HL-60 (cell line): Measurements from ENCODE around the gene AARSD1.
"Not testable (repeated sequence)": the region's sequence is repeated elsewhere in the genome, so short reads cannot be mapped to it uniquely, and the experiment has no call there.

Experiments used
- DNase-seq, 2 experiments: peaks; one replicate each; pipeline ENCODE4 v3.0.0-alpha.2; 2010 to 2020; ENCODE audit warnings: low read depth in 1 of 2, low spot score in 1 of 2
- H3K27ac ChIP-seq: fragments of 250-450 bp; sonication (Bioruptor Pico); replicated peaks from 2 replicates; pipeline ENCODE4 v1.5.1; 2020; ENCODE audit warnings: mild to moderate bottlenecking, moderate library complexity
- H3K27me3 ChIP-seq: fragments of 250-450 bp; sonication (Bioruptor Pico); 2 replicates; pipeline ENCODE4 v1.5.1; 2021; ENCODE audit warnings: mild to moderate bottlenecking, moderate library complexity; ENCODE audit not compliant: insufficient read depth, poor library complexity, severe bottlenecking
- H3K4me3 ChIP-seq: replicated peaks from 2 replicates; pipeline ENCODE4 v1.5.1; 2011; ENCODE audit warnings: mild to moderate bottlenecking, control low read depth, low read length; ENCODE audit not compliant: insufficient read depth
- GABPA ChIP-seq: IDR thresholded peaks from 2 replicates; pipeline ENCODE4 v1.6.1; 2012; ENCODE audit warnings: low read depth
- POLR2AphosphoS5 ChIP-seq: IDR thresholded peaks from 2 replicates; pipeline ENCODE4 v1.6.1; 2012; ENCODE audit warnings: low read depth
- SPI1 ChIP-seq: IDR thresholded peaks from 2 replicates; pipeline ENCODE4 v1.6.1; 2012; ENCODE audit warnings: low read depth, mild to moderate bottlenecking, borderline replicate concordance
- TF ChIP-seq, protein P1 (sequence below): IDR thresholded peaks from one replicate; pipeline ENCODE4 v1.5.1; 2011; ENCODE audit warnings: low read length, control low read depth, inconsistent platforms; ENCODE audit not compliant: insufficient read depth
- TF ChIP-seq, protein P2 (sequence below): IDR thresholded peaks from 2 replicates; pipeline ENCODE4 v1.6.1; 2012; ENCODE audit warnings: low read depth; ENCODE audit not compliant: insufficient replicate concordance

Gene AARSD1

DNA sequence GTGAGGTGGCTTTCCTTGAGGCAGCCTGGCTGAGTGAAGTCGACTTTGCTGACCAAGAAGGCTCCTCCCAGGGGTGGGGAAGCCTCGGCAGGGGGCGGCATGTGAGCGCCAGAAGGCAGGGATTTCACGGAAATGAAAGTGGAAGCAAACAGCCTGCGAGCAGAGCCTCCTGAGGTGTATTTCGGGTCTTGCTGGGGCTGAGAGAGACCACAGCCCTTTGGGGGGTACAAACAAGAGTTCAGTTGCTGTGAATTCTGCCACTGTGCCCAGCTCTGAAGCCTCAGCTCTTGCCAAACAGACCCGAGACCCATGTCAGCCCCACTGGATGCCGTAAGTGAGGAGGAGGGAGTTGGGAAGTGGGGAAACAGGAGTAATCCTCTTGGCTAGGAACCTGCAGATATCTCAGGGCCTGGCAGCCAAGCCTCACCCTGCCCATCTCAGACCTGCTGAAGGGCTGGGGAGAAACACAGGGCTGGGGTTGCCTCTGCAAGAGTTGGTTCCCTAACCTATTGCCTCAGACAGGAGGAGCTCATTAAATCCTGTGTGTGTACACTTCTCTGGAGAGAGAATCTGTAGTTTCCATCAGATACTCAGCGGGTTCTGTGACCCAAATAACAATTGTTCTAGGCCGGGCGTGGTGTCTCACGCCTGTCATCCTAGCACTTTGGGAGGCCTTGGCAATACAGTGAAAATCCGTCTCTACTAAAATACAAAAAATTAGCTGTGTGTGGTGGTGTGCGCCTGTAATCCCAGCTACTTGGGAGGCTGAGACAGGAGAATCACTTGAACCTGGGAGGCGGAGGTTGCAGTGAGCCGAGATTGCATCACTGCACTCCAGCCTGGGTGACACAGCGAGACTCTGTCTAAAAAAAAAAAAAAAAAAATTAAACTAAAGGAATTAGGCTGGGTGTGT, 42.6 kb upstream of the AARSD1 start, which contains the start of gene IFI35:
TSS of gene IFI35 (plus strand) at position 146 of the 913 bp plus-strand sequence. CDS start at position 310, 164 bp downstream.
- Histone ChIP-seq H3K27me3 (no peaks in the 10 kb centered on the region), H3K4me3 (peak within 1 kb of the TSS; percentile 50), H3K27ac (peak within 1 kb of the TSS; percentile 85)
- peak in 1 of 2 experiments; percentile 90 for DNase-seq
- TF ChIP-seq, protein P1, sequence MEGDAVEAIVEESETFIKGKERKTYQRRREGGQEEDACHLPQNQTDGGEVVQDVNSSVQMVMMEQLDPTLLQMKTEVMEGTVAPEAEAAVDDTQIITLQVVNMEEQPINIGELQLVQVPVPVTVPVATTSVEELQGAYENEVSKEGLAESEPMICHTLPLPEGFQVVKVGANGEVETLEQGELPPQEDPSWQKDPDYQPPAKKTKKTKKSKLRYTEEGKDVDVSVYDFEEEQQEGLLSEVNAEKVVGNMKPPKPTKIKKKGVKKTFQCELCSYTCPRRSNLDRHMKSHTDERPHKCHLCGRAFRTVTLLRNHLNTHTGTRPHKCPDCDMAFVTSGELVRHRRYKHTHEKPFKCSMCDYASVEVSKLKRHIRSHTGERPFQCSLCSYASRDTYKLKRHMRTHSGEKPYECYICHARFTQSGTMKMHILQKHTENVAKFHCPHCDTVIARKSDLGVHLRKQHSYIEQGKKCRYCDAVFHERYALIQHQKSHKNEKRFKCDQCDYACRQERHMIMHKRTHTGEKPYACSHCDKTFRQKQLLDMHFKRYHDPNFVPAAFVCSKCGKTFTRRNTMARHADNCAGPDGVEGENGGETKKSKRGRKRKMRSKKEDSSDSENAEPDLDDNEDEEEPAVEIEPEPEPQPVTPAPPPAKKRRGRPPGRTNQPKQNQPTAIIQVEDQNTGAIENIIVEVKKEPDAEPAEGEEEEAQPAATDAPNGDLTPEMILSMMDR = peak; percentile 23
- TF ChIP-seq POLR2AphosphoS5 = no peak; the same call in 1 of the 2 replicates
- TF ChIP-seq SPI1 = no peak

DNA sequence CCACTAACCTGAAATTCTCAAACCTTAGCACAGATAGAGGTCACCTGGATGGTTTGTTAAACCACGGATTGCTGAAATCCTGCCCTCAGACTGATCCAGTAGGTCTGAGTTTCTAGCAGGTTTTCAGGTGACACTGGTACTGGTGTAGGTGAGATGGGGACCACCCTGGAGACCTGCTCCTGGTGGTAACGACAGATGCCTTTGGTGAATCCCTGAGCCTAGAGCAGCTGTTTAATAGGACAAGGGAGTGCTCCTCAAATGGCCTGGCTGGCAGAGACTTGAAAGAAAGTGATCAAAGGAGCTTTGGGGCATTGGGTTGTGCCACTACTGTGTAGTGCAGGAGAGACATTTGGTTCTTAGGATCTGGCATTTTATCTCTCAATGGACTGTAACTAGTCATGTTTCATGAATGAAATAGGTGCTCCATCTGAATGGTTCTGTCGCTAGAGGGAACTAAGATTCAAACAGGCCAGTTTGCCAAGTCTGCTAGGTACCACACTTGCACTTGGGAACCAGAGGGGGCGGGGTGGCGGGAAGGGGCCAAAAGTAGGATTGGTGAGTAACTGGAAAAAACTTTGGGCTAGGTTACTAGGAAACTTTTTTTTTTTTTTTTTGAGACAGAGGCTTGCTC, 39.4 kb upstream of the AARSD1 start:
- H3K27ac ChIP-seq = peak overlapping the region; percentile 2
- no peak for DNase-seq
- TF ChIP-seq GABPA (no peak), POLR2AphosphoS5 (peak; percentile 51; the same call in 1 of the 2 replicates)
- TF ChIP-seq, protein P2, sequence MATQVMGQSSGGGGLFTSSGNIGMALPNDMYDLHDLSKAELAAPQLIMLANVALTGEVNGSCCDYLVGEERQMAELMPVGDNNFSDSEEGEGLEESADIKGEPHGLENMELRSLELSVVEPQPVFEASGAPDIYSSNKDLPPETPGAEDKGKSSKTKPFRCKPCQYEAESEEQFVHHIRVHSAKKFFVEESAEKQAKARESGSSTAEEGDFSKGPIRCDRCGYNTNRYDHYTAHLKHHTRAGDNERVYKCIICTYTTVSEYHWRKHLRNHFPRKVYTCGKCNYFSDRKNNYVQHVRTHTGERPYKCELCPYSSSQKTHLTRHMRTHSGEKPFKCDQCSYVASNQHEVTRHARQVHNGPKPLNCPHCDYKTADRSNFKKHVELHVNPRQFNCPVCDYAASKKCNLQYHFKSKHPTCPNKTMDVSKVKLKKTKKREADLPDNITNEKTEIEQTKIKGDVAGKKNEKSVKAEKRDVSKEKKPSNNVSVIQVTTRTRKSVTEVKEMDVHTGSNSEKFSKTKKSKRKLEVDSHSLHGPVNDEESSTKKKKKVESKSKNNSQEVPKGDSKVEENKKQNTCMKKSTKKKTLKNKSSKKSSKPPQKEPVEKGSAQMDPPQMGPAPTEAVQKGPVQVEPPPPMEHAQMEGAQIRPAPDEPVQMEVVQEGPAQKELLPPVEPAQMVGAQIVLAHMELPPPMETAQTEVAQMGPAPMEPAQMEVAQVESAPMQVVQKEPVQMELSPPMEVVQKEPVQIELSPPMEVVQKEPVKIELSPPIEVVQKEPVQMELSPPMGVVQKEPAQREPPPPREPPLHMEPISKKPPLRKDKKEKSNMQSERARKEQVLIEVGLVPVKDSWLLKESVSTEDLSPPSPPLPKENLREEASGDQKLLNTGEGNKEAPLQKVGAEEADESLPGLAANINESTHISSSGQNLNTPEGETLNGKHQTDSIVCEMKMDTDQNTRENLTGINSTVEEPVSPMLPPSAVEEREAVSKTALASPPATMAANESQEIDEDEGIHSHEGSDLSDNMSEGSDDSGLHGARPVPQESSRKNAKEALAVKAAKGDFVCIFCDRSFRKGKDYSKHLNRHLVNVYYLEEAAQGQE = no peak
- no peaks in the 10 kb centered on the region for H3K27me3 ChIP-seq
- no peak overlapping the region for H3K4me3 ChIP-seq

DNA sequence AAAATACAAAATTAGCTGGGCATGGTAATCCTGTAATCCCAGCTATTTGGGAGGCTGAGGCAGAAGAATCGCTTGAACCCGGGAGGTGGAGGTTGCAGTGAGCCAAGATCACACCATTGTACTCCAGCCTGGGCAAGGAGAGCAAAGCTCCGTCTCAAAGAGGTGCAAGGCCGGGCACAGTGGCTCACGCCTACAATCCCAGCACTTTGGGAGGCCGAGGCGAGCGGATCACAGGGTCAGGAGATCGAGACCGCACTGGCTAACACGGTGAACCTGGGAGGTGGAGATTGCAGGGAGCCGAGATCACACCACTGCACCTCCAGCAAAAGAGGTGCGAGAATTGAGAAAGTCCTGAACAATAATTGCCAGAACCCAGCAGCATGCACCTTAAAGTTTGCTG, 36.6 kb upstream of the AARSD1 start:
- peak; percentile 59 for TF ChIP-seq POLR2AphosphoS5
- H3K27ac ChIP-seq = peak overlapping the region; percentile 94
- not testable (repeated sequence) for H3K27me3 ChIP-seq, DNase-seq
- H3K4me3 ChIP-seq = peak overlapping the region; percentile 8; the same call in 1 of the 2 replicates

DNA sequence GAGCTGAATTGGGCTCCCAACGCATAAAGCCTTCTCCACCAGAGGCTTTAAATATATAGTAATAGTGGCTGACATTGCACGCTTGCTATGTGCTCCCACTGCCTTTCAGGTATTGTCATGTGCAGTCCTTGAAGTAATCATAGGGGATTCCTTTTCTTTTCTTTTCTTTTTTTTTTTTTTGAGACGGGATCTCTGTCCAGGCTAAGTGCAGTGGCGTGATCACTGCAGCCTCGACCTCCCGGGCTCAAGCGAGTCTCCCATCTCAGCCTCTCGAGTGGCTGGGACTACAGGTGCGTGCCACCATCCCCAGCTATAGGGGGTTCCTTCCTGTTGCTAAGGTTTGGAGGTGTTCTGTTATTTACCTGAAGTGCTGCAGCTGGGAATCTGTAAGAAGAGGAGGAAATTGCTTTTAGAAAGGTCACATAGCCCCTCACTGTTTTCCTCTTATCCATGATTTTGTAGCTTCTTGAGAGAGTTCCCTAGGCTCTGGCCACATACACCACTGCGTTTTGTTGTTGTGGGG, 34.8 kb upstream of the AARSD1 start:
- Histone ChIP-seq H3K4me3 (peak overlapping the region; percentile 92), H3K27ac (peak overlapping the region; percentile 94), H3K27me3 (no peaks in the 10 kb centered on the region)
- TF ChIP-seq GABPA = no peak
- no peak for TF ChIP-seq SPI1
- TF ChIP-seq, protein P1 = no peak
- TF ChIP-seq POLR2AphosphoS5 = no peak
- TF ChIP-seq, protein P2 = no peak
- no peak for DNase-seq
